Stimulated activated naive CD8-positive, alpha-beta T cell treated with anti-CD3 and anti-CD28 coated beads, Interleukin-15, amount 100 ng/mL, for 72 hours (primary cell): ENCODE results near the gene ZBTB20.

ENCODE experiments used
- ATAC-seq: fragments of 150-1000 bp; cut with Tn5 transposase; 2 replicates; pipeline ENCODE4 v1.10.0; 2021; ENCODE audit warnings: mild to moderate bottlenecking, moderate library complexity
- DNase-seq, 2 donors: peaks; one replicate each; pipeline ENCODE4 v3.0.0; 2021 to 2022
- H3K27ac Mint-ChIP-seq, 2 donors: one replicate each; pipeline ENCODE4 v1.8.0; 2022; ENCODE audit warnings: mild to moderate bottlenecking in 2 of 2, mixed read lengths in 2 of 2, moderate library complexity in 2 of 2
- H3K27me3 Mint-ChIP-seq: one replicate; pipeline ENCODE4 v1.8.0; 2022; ENCODE audit warnings: mixed read lengths
- H3K4me1 Mint-ChIP-seq: one replicate; pipeline ENCODE4 v1.8.0; 2022; ENCODE audit warnings: mild to moderate bottlenecking, mixed read lengths
- H3K4me3 Mint-ChIP-seq, 2 donors: one replicate each; pipeline ENCODE4 v1.8.0; 2022; ENCODE audit warnings: mild to moderate bottlenecking in 2 of 2, mixed read lengths in 2 of 2, moderate library complexity in 1 of 2
- H3K9me3 Mint-ChIP-seq, 2 donors: one replicate each; pipeline ENCODE4 v1.8.0; 2022; ENCODE audit warnings: mixed read lengths in 2 of 2

The ZBTB20 gene

DNA sequence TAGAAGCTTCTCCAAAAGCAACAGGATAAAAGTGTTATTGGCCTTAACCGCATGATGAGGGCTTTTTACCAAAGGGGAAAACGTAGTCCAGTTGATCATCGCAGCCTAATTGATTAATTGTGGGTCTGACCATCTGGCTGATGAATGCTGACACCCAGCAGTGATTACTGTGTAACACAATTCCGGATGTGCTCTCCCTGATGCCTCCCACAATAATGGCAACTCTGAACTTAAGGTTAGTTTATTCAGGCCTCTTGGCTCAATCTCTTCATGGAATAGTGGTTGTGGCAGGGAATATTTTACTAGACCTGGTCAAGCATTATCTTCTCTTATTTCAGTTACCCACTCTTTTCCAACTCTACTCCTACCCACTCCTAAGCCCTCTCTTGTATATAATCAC lies 520.3 kb downstream of the ZBTB20 start:
- H3K4me3 Mint-ChIP-seq: no peak overlapping the region
- DNase-seq: no peak

DNA sequence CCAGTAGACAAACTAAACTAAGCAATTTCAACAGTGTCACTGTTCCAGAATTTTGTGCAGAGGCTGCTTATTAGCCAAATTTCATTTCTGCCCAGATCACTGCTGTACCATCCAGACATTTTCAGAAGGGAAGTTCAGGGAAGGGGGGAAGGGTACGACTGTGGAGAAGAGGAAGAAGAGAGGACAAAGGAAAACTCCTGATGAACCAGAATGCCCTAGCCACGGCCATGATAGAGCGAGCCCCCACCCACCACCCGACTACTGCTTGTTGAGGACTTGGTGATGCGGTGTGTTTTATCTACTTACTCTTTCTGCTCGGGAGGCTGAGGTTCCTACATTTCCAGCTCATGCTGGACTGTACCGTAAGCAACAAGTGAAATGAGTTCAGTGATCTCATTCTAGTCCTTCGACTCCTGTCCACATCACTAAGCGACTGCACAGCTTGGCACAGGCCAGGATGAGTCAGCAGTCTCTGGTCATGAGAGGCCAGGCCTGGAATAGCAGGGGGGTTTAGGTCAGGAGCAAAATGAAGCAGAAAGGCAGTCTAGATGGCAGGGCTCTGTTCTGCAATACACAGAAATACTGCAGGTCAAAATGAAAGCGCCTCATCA lies 522.4 kb downstream of the ZBTB20 start:
- H3K4me3 Mint-ChIP-seq: no peak overlapping the region
- ATAC-seq: peak; percentile 35
- peaks cover 43% of the 10 kb centered on the region for H3K4me1 Mint-ChIP-seq
- H3K9me3 Mint-ChIP-seq: peaks cover 0 to 9% of the 10 kb centered on the region in 2 donors
- no peaks in the 10 kb centered on the region for H3K27me3 Mint-ChIP-seq
- no peak overlapping the region for H3K27ac Mint-ChIP-seq
- DNase-seq: peak in 1 of 2 donors; percentile 11

More for the DNA sequence above, 520.3 kb downstream of the ZBTB20 start:
- no peaks in the 10 kb centered on the region for H3K27me3 Mint-ChIP-seq
- H3K9me3 Mint-ChIP-seq: peaks cover 0 to 9% of the 10 kb centered on the region in 2 donors
- peak overlapping the region in 1 of 2 donors; percentile 23 for H3K27ac Mint-ChIP-seq
- no peak for ATAC-seq
- H3K4me1 Mint-ChIP-seq: peaks cover 46% of the 10 kb centered on the region

DNA sequence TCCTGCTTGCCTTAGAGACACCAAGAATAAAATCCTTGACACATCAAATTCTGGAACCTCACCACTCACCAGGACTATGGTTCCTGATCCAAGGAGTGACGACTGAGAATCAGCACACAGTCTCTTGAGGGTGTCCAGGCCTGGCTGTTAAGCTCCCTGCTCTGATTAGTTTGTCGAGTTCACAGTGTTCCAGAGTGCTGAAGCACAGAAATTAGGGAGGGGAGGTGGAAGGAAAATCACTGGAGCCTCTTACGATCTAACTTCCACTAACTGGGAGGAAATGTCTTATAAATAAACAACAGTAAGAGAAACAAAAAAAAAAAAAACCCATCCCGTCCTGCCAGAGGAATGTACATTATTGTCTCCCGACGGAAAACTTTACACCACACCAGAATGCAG lies 523.0 kb downstream of the ZBTB20 start:
- ATAC-seq (no peak), DNase-seq (no peak)

DNA sequence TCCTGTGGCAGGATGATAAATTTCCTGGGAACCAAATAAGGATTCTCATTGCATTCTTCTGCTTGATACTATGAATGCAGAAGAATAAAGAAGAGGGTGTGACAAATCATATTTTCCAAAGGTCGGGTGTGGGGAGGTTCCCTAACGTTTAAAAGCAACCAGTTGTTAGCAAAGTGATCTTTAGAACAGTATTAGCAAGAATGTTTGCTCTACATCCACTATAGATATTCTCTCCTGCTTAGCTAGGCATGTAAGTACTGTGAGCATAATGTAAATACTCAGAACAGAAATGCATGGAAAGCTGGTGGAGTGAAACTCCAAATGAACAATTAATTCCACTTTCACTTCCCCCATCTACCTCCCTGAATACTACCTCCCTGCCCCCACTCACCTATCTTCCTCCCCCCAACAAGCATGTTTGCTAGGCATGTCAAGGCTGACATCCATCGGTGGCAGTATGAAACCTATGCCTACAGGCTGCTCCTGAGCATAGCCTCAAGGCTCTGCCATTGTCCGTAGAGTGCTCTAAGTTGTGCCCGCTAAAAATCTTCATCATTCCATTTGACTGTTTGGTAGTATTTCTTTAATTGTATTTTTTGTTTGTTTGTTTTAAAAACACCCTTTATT lies 523.6 kb downstream of the ZBTB20 start:
- H3K9me3 Mint-ChIP-seq: peaks cover 0 to 9% of the 10 kb centered on the region in 2 donors
- no peaks in the 10 kb centered on the region for H3K27me3 Mint-ChIP-seq
- no peak overlapping the region for H3K4me3 Mint-ChIP-seq
- peaks cover 43% of the 10 kb centered on the region for H3K4me1 Mint-ChIP-seq
- H3K27ac Mint-ChIP-seq: peak overlapping the region in 1 of 2 donors; percentile 42
- ATAC-seq (no peak), DNase-seq (no peak)

More for the DNA sequence above, 523.0 kb downstream of the ZBTB20 start:
- Mint-ChIP-seq H3K27ac (peak overlapping the region in 1 of 2 donors; percentile 42), H3K27me3 (no peaks in the 10 kb centered on the region), H3K4me3 (no peak overlapping the region), H3K4me1 (peaks cover 43% of the 10 kb centered on the region), H3K9me3 (peaks cover 0 to 9% of the 10 kb centered on the region in 2 donors)

DNA sequence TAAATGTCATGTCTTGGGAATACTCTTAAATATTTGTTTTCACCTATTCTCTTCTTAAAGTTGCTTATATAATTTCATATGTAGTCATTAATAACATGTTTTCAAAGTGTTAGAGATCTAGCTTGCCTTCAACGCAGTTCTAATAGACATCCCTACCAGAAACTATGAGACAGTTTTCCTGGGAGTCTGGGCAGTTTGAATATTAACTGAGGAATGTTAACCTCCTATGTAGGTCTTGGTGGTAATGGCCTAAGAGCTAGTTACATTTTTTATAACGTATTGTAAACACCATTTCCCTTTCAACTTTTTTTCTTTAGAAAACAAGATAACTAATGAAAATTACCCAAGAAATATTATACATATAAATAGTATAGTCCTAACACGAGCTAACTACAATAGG lies 525.1 kb downstream of the ZBTB20 start:
- H3K4me1 Mint-ChIP-seq: peaks cover 35% of the 10 kb centered on the region
- no peak overlapping the region for H3K27ac Mint-ChIP-seq
- DNase-seq (no peak), ATAC-seq (no peak)
- H3K4me3 Mint-ChIP-seq: no peak overlapping the region
- no peaks in the 10 kb centered on the region for H3K27me3 Mint-ChIP-seq
- H3K9me3 Mint-ChIP-seq: peaks cover 0 to 9% of the 10 kb centered on the region in 2 donors

DNA sequence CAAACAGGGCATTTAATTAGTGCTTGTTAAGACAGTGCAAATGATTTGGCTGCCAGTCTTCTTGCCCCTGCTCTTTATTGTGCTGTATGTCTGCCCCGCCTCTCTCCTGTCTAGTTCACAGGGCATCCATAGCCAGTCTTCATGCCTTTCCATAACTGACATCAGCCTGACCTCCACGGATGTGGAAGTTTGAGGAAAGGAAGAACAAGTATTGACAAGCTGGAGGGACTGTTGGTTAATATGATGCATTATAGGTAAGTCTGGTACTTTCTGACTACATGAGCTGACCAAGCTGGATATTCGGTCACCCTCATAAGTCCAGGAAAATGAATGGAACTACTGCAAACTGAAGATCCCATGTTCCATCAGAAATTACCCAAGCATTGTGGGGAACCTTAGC lies 527.3 kb downstream of the ZBTB20 start:
- no peak overlapping the region for H3K4me3 Mint-ChIP-seq
- ATAC-seq (no peak), DNase-seq (no peak)
- peaks cover 23% of the 10 kb centered on the region for H3K4me1 Mint-ChIP-seq
- H3K27me3 Mint-ChIP-seq: no peaks in the 10 kb centered on the region
- peaks cover 0 to 9% of the 10 kb centered on the region in 2 donors for H3K9me3 Mint-ChIP-seq
- no peak overlapping the region for H3K27ac Mint-ChIP-seq

DNA sequence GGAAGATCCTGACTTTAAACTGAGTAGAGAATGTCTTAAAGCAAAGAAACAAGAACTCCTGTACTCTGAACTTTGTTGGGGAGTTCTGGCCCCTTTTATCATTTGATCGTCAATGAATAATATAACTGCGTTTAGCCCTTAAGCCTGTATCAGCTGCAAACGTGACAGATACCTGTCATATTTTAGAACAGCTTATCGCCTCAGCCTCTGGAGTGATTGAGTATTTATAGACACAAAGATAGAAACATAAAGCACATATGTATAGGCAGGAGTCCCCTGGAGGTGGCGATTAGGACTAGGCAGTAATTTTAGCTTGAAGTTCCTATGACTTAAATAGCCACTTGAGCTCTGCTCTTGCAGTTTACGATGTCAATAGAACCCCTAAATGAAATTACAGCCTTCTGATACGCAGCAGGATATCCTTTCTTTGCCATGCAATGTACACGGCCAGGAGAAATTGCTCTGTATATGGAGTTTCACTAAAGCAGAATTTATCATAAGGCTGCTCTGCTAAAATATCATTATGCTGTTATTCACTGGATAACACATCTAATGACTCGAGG lies 531.5 kb downstream of the ZBTB20 start:
- no peaks in the 10 kb centered on the region for H3K9me3 Mint-ChIP-seq
- H3K27ac Mint-ChIP-seq: no peak overlapping the region
- ATAC-seq (no peak), DNase-seq (no peak)
- H3K4me3 Mint-ChIP-seq: no peak overlapping the region
- no peaks in the 10 kb centered on the region for H3K27me3 Mint-ChIP-seq
- no peaks in the 10 kb centered on the region for H3K4me1 Mint-ChIP-seq

DNA sequence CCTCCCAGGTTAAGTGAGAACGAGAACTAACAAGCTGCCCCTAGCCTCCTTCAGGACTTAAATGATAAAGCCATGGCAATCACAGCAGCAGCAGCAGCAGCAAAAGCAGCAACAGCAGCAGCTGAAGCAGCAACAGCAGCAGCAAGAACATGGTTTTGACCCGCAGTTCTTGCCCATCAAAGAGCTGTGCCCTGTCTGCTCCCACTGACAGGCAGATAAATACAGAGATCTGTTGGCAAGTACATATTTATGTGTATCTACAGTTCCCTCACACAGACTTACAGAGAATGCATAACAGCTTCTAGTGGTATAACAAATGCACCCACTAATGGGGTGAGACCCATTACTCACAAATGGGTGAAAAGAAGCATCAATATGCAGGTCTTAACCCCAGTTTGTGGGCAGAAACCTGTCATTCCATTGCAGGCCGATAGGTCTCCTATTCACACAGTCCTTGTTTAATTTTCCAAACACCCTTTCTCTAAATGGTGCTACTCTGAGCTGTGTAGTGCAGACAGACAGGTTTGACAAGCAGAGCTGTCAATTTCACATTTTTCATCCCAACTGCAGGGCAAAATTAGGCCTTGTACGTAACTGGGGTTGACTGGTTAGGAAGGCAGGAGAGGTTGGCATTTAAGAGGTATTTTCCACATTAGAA lies 537.0 kb downstream of the ZBTB20 start:
- Mint-ChIP-seq H3K4me3 (no peak overlapping the region), H3K27ac (no peak overlapping the region), H3K4me1 (peaks cover 15% of the 10 kb centered on the region), H3K9me3 (no peaks in the 10 kb centered on the region), H3K27me3 (no peaks in the 10 kb centered on the region)
- DNase-seq: no peak
- ATAC-seq: no peak

DNA sequence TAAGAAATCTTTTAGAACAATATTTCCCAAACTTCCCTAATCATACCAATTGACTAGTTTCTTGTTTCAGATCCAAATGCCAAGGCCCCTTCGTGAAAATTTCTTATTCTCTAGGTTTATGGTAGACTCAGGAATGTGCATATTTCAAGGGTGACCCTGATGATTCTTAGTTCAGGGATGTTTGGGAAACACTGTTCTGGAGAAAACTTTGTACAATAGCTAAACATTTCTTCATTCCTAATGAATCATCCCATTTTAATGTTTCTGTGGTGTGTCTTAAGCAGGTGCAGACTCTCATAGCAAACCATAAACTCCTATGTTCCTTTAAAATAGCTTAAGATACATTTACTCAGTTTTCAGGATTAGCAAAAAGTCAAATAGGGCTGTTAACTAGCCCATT lies 538.8 kb downstream of the ZBTB20 start:
- H3K4me1 Mint-ChIP-seq: peaks cover 15% of the 10 kb centered on the region
- no peak overlapping the region for H3K4me3 Mint-ChIP-seq
- no peak for DNase-seq
- ATAC-seq: no peak
- no peaks in the 10 kb centered on the region for H3K27me3 Mint-ChIP-seq
- H3K9me3 Mint-ChIP-seq: no peaks in the 10 kb centered on the region
- no peak overlapping the region for H3K27ac Mint-ChIP-seq

DNA sequence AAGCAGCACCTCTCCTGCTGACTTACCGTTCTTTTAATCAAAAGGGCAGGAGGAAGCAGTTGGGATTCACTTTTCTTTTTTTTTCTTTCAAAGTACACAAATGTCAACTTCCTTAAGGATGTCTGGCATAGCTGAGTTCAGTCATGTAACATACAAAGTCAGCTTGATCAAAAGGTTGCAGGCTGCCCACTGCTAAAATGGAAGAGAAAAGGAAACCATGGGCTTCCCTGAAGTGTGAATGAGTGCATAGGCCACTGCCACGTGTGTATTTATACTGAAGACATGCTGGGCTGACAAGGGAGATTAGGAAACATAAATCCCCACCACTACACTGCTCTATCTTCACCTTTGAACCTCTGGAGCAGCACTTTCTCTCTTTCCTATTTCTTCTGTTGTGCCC lies 540.8 kb downstream of the ZBTB20 start:
- H3K4me3 Mint-ChIP-seq: no peak overlapping the region

DNA sequence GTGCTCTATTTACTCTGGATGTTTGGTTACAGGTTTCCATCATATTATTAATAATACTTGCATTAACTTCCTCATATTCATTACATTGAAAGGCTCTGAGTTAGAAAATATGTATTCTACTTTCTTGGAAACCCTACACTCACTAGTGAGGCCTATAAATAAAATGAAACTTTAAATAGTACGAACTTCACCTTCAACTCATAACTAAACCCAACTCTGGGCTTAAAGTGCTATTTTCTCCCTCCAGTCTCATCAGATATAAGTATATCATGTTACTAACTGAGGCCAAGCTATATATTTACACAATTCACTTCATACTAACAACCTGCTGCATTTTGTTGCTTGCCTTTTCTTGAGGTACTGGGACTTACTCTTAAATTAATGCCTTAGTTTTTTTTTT lies 546.5 kb downstream of the ZBTB20 start:
- H3K27ac Mint-ChIP-seq: no peak overlapping the region
- DNase-seq: no peak
- no peaks in the 10 kb centered on the region for H3K27me3 Mint-ChIP-seq
- peaks cover 3% of the 10 kb centered on the region for H3K4me1 Mint-ChIP-seq
- no peak for ATAC-seq
- H3K4me3 Mint-ChIP-seq: no peak overlapping the region
- H3K9me3 Mint-ChIP-seq: no peaks in the 10 kb centered on the region

More for the DNA sequence above, 540.8 kb downstream of the ZBTB20 start:
- DNase-seq: no peak
- ATAC-seq: no peak
- H3K9me3 Mint-ChIP-seq: no peaks in the 10 kb centered on the region
- peaks cover 15% of the 10 kb centered on the region for H3K4me1 Mint-ChIP-seq
- H3K27me3 Mint-ChIP-seq: no peaks in the 10 kb centered on the region
- peak overlapping the region in 1 of 2 donors; percentile 42 for H3K27ac Mint-ChIP-seq

DNA sequence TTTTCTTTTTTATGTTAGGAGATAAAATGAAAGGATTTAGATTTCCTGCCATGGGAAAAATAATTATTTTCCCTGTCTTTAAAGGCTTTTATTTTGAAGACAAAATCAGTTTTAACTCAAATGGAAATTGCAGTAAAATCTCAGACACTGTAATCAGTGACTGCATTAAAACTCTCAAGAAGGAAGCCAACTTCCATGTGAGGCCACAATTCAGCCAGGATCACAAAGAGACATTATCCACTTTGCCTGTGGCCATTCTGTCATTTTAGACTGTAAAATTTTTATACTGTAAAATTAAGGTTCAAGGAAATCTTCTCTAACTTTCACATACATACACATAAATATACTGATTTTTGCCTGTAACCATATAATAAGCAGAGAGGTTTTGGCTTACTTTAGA lies 549.2 kb downstream of the ZBTB20 start:
- no peaks in the 10 kb centered on the region for H3K9me3 Mint-ChIP-seq
- DNase-seq (no peak), ATAC-seq (no peak)
- no peaks in the 10 kb centered on the region for H3K27me3 Mint-ChIP-seq
- no peak overlapping the region for H3K27ac Mint-ChIP-seq
- H3K4me3 Mint-ChIP-seq: no peak overlapping the region
- no peaks in the 10 kb centered on the region for H3K4me1 Mint-ChIP-seq

DNA sequence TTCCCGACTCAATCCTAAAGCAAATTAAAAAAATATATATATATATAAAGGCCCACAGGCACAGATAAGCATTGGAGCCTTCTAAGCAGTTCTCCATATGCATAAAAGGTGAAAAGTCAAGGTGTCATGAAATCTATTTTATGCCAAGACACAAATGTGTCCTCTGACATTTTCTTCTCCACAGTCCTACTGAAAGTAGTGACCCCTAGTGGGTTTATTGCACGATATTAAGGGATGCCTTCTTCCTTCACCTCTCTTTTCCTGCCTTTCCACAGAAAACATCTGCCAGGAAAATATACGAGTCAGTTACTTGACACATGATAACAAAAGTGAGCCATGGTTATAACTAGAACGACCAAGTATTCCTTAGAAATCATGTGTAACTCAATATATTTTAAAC lies 550.1 kb downstream of the ZBTB20 start:
- no peak overlapping the region for H3K4me3 Mint-ChIP-seq
- no peaks in the 10 kb centered on the region for H3K27me3 Mint-ChIP-seq
- ATAC-seq: no peak
- no peak for DNase-seq
- no peak overlapping the region for H3K27ac Mint-ChIP-seq
- H3K9me3 Mint-ChIP-seq: no peaks in the 10 kb centered on the region
- H3K4me1 Mint-ChIP-seq: no peaks in the 10 kb centered on the region

DNA sequence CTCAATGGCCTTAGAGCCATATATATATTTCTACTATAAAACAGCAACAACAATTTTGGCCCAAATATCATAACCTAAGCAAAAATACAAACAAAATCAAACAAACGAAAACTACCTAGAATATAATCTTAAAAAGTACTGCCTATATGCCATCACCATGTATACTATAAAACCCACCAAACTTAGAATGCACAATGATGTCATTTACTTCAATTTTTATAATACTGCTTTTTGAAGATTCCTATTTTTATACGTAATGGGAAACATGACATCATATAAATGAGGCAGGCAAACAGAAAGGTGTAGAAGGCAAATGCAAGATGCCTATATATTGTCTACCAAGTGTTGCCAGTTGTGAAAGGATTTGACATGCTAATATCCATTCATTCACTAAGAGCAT lies 550.9 kb downstream of the ZBTB20 start:
- ATAC-seq (no peak), DNase-seq (no peak)
- no peak overlapping the region for H3K4me3 Mint-ChIP-seq
- H3K27me3 Mint-ChIP-seq: no peaks in the 10 kb centered on the region
- no peaks in the 10 kb centered on the region for H3K4me1 Mint-ChIP-seq
- H3K27ac Mint-ChIP-seq: no peak overlapping the region
- no peaks in the 10 kb centered on the region for H3K9me3 Mint-ChIP-seq

DNA sequence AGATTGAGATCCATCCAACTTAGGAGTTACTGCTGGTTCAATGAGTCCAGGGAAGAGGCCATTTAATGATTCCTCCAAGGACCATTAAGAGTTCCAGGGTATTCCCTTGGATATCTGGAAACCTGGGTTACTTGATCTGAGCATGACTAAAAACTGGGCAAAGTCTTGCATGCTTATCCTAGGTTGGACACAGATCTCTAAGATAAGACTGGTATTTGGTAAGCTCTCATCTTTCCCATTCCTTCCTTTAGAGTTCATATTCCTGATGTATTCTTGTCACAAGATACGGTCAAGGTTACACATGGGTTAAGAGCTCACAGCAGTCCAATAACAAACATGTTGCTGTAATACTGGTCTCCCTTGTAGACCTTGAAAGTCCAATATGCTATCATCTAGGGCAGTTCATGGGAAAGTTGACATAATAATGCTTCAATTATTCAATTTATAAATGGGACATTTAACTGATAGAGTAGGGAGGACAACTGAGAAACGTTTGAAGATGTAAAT lies 551.5 kb downstream of the ZBTB20 start:
- DNase-seq (no peak), ATAC-seq (no peak)
- no peaks in the 10 kb centered on the region for H3K27me3 Mint-ChIP-seq
- H3K9me3 Mint-ChIP-seq: no peaks in the 10 kb centered on the region
- H3K27ac Mint-ChIP-seq: peak overlapping the region in 1 of 2 donors; percentile 12
- H3K4me3 Mint-ChIP-seq: no peak overlapping the region
- no peaks in the 10 kb centered on the region for H3K4me1 Mint-ChIP-seq
